CD1c-positive myeloid dendritic cell (primary cell): ENCODE results near the gene PADI2.

Experiments
- DNase-seq: peaks from one replicate; pipeline ENCODE4 v3.0.0-alpha.2; 2016; ENCODE audit errors: extremely low spot score

The PADI2 gene

DNA sequence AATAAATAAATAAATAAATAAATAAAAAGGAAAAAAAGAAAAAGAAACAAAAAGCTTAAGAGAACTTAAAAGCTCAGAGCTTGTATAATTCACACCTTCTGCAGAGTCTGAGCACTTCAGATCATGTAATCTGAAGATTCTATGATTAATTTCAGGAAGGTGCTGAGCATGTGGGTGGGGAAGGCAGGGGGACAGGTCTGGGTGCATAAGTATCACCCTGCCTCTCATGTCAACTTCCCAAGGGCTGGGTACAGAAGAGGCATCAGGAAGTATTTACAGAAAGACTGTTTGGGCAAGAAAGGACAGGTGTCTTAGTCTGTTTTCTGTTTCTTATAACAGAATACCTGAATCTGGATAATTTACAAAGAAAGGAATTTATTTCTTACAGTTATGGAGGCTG is 20.4 kb upstream of the PADI2 start:
- peak; percentile 22 for DNase-seq

DNA sequence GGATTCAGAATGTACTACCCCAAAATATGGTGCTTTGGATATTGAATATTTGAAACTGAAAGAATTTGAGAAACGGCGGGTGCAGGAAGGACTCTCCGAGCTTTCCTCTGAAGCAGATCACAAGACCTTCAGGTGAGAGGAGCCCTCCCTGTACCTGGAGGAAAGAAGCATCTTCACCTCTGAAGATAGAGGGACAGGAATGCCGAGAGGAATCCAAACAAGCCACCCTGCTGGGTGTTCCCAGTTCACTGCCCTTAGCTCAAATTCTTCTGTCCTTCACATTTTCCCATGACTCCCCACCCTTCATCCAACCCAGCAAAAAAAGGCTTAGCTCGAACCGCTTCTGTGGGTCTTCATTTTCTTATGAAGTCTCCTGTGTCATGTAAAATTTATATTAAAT is 18.2 kb upstream of the PADI2 start:
- DNase-seq = no peak

DNA sequence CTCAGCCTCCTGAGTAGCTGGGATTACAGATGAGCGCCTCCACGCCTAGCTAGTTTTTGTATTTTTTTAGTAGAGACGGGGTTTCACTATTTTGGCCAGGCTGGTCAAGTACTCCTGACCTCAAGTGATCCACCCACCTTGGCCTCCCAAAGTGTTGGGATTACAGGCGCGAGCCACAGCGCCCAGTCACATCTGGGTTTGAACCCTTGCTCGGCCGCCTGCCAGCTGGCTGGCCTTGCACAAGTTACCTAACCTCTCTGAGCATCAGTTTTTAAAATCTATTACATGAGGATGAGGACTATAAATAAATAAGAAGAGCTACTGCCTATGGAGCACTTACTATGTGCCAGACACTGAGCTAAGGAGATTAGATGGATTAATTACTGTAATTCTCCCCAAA is 17.7 kb upstream of the PADI2 start:
- no peak for DNase-seq

DNA sequence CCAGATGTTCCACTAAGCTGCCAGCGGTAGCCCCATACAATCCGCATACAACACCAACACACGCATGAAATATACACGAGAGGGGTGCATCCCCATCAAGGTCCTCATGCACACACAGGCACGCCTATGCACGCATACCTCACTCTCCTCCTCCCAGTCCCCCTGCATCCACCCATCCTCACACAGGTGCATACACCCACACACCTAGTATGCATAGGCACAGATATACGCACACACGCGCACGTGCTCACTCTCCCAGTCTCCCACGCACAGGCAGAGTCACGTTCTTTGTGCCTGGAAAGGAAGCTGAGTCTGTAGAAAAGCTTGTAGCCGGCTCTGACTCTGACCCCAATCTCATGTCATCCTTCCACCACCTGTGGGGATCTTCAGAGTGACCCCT is 16.9 kb upstream of the PADI2 start:
- no peak for DNase-seq

DNA sequence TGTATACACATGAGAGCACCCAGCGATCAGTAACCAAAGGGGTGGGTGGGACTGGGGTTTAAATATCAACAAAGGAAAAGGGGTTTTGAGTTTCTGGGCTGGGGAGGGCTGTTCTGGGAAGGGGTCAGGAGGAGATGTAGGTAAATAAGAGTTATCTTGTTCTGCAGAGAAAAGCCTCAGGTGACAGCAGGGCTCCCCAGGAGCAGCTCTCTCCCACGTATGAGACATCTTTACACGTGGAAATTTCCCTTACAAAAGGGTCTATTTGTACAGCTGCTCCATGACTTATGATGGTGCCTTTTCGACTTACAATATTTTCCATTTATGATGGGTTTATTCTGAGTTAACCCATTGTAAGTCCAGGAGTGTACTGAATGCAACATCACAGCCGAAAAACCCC is 16.3 kb upstream of the PADI2 start:
- no peak for DNase-seq

DNA sequence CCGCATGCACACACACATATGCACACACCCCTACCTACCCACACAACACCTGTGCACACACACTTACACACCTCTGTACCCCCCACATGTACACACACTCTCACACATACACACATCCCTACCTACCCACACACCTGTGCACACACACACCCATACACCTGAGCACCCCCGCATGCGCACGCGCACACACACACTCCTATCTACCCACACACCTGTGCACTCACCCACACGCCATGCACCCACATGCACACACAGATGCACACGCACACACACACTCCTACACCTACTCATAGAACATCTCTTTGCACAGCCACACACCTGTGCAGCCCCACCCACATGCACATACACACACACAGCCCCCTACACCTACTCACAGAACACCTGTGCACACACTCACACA is 15.5 kb upstream of the PADI2 start:
- no peak for DNase-seq

DNA sequence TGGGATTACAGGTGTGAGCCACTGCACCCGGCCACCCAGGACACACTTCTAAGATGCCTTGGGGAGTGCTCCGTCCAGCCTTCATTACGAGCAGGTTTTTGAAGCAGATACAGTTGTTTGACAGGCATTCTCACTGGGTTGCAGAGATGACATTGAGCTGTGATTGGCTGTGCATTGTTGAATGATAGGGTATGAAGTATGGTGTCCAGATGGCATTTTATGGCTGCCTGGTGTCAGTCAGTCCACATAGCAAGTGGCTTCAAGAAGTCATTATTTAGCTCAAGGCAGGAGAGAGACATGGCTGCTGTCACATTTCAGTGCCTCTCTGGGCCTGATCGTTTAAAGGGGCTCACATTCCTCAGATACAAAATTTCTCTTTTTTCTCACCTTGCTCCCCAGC is 14.8 kb upstream of the PADI2 start:
- no peak for DNase-seq

DNA sequence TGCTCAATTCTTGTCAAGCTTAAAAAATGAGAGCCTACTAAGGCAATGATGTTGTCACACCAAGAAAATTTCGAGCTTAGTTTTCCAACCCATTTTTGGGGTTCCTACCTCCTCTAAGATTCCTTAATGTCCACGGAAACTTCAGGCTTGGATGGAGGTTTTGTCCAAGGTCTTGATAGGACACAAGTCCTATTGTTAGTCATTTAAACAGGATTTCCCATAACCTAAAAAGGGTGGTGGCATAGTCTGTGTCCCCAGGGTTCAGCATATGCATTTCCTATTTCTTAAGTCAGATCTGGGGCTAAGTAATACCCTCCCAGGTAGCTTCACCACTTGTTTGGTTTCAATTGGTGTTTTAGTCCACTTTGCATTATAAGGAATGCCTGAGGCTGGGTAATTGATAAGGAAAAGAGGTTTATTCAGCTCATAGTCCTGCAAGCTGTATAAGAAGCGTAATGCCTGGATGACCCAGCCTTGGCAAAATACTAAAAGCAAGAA is 10.9 kb upstream of the PADI2 start:
- DNase-seq = no peak

DNA sequence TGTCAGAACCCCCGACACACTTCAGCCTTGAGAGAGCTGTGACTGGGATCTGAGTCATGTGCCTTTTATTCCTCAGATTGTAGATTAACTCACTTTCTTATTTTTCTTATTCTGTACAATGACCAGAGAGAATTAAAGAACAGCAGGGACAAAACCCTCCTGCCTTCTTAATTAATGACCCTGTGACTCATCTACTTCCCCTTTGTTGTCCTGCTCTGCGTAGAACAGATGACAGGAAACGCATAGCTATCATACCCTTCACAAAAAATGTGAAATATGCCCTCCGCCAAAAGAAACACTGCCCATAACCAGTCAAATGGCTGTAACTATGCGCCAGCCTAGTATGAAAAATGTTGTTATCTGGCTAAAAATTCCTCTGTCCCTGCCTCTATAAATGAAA is 9.1 kb upstream of the PADI2 start:
- DNase-seq = peak; percentile 77

DNA sequence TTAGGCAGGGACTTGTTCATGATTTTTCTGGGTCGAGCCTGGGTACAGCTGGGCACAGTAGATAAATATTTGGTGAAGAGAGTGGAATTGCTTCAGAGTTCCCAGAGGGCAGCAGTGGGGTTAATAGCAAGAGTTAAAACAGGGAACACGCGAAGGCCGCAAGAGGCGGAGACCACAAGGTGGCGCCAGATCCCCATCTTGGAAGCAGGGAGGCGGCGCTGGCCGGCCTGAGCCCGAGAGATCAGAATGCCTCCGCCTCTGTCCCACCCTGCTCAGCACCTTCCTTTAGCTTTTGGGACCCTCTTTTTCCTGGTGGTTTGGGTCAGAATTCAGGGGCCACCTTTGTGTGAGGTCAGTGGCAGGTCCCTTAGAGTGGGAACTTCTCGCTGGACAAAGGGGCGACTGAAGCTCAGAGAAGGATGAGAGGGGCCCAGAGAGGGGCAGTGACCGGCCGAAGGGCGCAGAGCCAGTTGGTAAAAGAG is 6.5 kb upstream of the PADI2 start:
- DNase-seq = peak; percentile 90

DNA sequence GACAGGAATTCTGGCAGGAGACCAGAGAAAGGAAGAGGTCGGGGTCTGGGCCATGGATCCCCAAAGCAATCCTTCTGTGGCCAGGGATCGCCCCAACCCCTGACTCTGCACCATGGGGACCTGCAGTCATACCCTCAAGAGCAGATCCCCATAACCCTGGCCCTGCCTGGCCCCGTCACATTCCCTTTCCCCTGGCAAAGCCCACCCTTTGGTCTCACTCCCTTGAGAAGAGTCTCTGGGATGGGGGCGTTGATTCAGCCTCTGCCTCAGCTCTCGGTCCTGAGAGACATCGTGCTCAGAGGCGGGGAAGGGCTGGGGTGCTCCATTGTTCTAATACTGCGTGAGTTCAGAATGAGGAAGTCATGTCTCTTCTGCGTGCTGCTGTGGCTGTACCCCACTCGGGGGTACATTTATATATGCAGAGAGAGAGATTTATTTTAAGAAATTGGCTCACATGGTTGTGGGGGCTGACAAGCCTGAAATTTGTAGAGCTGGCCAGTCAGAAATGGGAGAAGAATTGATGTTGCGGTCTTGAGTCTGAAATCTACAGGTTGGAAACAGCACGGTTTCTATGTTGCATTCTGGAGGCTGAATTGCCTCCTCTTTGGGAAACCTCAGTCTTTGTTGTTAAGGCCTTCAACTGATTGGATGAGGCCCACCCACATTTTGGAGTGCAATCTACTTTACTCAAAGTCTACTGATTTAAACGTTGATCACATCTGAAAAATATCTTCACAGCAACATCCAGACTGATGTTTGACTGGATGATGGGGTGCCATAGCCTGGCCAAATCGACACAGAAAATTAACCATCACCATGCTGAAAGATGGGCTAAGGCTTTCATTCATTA is 4.2 kb upstream of the PADI2 start:
- DNase-seq = peak; percentile 31

DNA sequence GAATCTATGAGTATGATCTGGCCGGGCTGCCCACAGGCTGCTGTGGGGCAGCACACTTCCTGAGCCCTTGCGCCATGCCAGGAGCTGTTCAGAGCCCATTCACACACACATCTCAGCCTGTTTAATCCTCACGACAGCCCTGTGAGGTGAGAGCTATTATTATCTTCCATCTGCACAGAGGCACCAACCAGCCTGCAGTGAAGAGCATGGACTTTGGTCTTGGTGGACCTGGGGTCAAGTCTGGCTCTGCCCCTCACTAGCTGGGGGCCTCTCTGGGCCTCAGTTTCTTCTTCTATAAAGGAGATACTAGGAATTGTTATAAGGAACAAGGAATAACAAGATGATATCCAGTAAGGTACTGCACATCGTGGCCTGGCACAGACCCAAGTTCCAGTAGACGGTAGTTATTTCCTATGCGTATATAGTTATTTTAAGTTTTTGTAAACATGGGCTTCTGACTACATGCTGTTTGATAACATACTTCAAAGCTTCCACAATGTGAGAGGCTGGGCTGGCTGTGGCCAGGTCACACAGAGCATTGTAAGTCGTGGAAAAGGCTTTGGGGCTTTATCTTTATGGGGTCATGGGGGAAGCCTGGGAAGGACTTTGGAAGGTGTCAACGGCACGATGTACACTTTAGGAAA is 3.4 kb upstream of the PADI2 start:
- DNase-seq = peak; percentile 12

DNA sequence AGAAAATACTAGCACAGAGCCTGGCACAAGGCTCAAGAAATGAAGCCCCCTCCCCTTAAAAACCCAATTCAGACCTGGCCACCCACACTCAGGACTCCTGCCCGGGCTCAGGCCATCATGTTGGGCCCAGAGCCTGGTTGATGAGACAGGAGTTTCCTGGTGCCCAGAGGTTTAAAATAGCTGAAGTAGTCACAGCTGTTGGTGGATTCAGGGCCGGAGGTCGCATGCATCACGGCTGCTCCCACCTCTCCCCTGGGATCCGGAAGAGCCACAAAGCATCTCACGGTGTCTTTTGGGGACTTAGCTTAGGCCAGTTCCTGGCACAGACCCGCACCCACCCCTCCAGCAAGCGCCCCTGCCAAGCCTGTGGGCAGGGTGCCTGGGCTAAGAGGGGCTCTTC is 2.6 kb upstream of the PADI2 start:
- DNase-seq = no peak

DNA sequence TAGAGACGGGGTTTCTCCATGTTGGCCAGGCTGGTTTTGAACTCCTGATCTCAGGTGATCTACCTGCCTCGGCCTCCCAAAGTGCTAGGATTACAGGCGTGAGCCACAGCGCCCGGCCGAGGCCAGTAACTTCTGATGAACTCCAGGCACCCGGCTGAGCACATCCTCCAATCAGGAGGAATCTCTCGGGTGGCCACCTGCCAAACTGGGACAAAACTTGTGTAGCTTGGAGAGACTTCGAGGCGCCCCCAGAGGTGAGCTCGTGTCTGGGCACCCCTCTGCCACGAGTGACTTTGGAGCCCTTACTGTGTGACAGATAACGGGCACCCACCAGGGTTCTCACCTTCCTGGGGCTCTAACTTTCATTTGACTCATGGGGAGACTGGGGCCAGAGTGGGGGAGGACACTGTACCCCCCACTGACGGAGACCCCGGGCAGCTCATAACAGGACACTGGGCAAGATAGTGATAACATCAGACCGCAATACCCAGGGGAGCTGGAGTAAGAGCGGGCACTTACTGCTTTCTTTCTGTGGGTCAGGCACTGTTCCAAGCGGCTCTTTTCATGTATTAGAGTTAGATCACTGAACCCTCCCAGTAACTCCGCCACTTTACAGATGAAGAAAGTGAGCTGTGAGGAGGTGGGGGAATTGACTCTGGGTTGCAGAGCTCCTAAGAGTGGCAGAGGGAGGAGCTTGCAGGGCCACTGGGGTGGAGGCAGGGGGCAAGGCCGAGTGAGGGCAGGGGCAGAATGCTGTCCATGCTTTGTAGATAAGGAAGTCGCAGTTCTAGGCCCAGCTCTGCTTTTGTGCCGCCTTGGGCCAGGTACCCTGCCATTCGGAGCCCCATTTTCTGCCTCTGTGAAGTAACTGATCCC is 1.9 kb upstream of the PADI2 start:
- DNase-seq = no peak

DNA sequence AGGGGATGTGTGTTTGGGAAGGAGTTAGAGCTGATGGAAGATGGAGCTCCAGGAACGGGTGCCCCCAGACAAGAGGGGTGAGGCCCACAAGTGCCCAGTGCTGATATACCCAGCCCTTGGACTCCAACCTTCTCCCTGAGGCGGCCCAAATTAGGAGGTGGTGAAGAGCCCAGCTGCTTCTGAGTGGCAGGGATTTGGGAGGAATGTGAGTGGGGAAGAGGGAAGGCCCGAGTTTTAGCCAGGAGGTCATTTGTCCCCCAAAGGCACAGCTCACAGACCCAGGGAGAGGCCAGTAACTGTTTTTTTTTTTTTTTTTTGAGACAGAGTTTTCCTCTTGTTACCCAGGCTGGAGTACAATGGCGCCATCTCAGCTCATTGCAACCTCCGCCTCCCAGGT is 1.2 kb upstream of the PADI2 start:
- DNase-seq = no peak

DNA sequence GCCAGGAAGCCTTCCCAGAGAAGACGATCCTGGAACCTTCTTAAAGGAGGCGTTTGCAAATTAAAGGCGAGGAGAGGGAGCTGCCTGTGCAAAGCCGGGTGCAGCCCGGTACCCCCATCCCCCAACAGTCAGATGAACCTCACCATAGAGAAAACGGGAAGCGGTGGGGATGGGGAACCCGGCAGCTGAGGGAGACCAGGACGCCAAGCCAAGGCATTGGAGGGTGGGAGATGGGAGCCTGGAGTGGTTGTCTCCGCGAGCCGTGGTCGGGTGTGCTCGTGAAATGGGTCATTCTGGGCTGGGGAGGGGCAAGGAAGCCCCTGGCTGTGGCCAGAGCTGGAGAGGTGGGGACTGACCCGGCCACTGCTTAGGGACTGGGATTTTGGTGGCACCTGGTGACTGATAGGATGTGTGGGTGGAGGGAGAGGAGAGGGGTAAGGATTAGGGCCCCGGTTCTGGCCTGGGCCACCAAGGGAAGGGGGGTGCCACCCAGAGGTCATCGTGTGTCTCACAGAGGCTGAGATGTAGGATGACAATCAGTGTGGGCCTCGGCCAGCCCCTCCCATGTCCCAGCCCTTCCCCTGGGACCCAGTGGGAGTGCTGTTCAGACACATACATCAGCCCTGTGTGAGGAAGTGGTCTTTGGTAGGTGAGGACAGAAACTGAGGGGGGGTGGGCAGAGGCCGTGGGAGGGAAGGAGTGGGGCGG is 676 bp upstream of the PADI2 start:
- DNase-seq = peak; percentile 71

DNA sequence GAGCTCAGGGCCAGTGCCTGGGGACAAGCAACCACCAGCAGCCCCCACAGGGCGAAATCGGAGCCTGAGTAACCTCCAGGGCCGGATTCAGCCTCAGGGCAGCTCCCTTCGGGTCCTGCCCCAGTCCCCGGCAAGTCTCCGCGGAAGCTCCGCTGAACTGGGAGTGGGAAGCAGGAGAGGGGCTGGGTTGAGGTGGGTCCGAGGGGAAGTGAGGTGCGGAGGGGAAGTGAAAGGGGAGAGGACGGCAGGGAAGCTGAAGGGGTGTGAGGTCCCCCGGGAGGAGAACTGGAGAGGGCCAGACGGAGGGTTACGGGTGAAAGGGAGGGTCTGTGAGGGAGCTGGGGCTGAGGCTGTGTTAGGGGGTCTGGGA is 560 bp downstream of the PADI2 start:
- DNase-seq = peak; percentile 57

DNA sequence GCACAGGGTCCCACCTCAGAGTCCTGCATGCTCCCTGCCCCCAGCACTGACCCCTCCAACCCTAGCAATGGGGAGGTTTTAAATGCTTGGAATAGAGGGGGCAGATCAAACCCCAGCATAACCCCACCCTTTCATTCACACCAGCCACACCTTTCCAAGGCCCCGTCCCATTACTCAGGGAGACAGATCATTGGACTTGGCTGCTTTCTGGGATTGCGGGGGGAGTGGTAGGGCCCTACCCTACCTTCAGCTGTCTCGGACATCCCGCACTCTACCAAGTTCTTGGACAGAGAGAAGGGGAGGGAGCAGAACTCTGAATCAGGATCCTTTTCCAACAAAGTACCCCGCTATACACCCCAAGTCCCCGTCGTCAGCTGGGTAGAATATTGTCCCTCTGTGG is 983 bp downstream of the PADI2 start:
- DNase-seq = no peak

DNA sequence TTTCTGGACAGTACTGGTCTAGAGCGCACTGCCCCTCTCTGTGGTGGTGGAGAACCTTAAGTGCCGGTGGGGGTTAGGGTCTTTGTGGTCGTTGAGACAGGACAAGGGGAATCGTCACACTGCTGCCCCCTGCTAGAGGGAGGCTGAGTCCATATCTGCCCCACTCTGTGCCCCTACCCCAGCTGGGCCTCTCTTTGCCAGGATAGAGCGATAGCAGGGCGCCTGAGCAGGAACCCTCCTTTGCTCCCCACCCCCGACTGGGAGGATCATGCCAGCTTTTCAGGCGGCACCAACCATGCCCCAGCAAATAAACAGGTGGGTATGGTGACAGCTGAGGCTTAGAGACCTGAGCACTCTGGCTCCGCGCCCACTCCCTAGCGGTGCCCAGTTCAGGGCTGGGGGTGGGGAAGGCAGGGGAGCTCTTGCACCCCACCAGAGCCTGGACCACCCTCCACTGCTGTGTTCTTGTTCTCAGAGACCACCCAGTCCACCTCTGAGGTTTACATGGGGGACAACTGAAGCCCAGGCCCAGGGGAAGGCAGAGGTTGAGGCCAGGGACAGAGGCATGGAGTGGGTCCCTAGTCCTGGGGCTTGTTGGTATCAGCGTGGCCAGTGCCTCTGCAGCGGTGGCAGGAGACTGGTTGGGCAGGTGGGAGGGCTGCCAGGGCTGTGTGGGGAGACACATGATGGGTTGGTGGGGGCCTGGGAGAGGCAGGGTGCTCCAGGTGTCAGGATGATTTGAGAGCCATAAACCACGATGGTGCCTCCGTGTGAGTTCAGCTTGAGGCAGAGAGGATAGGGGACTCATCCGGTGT is 1.6 kb downstream of the PADI2 start:
- no peak for DNase-seq

DNA sequence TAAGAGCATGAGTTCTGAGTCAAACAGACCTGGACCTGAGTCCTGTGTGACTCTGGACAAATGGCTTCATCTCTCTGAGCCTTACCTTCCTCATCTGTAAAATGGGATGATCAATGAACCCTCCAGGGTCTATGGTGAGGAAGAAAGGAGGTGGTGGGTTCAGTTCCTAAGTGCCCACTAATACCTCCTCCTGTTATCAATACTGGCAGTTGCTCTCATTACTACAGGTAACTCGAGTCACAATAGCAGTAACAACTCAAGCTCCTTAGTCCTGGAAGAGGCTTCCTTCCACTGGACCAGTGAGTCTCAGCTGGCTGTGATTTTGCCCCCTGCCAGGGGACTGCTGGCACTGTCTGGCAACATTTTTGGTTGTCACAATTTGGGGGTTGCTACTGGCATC is 2.6 kb downstream of the PADI2 start:
- no peak for DNase-seq

DNA sequence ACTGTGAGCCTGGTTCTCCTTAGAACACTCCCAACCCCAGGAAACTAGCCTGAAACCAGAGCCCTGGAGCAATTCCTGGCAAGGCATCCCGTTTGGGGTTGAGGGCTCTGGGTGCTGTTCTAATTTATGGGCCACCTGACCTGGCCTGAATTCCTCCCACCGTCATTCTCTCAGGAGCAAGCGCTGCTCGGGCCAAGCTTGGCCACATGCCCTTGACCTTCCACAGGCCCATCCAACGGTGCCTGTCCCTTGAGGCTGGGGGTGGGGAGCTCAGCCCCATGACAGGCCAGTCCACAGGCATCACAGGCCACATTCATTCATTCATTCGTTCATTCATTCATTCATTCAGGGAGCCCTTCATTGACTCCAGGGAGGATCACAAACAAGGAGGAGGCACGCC is 5.3 kb downstream of the PADI2 start:
- DNase-seq = no peak
